ENCODE measurements around the gene HOXC5. TPM values are rescaled to one million over a fixed set of nuclear protein-coding genes. Genes with fewer than 3 reads are reported as not detected.

HOXC5 gene
- total and polyA plus RNA-seq, 2 donors (not counting 1 experiment from before 2014, with no cell fraction given): not detected

DNA sequence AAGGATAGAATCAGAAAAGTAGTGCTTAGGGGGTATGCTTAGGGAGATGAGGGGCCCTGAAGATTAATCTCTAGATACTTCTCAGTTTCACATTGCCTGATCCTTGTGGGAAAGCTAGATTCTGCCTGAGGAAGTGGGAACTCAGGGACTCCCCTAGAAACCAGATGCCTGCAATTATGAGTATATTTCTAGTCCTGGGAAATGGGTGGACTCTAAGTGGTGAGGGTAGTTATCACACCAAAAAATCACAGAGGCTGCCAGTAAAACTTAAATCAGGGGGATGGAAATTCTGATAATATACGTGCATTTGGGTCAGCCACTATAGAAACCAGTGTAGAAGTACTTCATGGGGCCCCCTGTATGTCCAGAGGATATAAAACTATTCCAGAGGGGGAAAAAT is 39.1 kb downstream of the HOXC5 start:
- intact Hi-C loops (cut with micrococcal nuclease): no loop called here
- ChIA-PET POLR2A (no interaction called here), CTCF (no interaction called here)
- Histone ChIP-seq H4K20me1 (ENCODE audit: control insufficient read depth, insufficient read depth, low read length, poor library complexity, severe bottlenecking) (no peaks in the 10 kb centered on the region), H3K27ac (ENCODE audit: low read length in 2 of 2) (no peak overlapping the region), H3K36me3 (replicated peaks in 1 of 2; ENCODE audit: control extremely low read depth in 1 of 2, control insufficient read depth in 1 of 2, extremely low read depth in 1 of 2, insufficient read depth in 2 of 2, low read length in 1 of 2) (no peaks in the 10 kb centered on the region), H2AFZ (ENCODE audit: insufficient read depth, low read depth, low read length, poor library complexity, severe bottlenecking) (no peak overlapping the region), H3K4me1 (ENCODE audit: control insufficient read depth in 2 of 2, insufficient read depth in 2 of 2, low read length in 2 of 2) (no peaks in the 10 kb centered on the region), H3K4me2 (replicated peaks; ENCODE audit: low read depth, low read length, poor library complexity, severe bottlenecking) (no peak overlapping the region), H3K79me2 (ENCODE audit: control insufficient read depth, insufficient read depth, low read length) (no peaks in the 10 kb centered on the region), H3K27me3 (replicated peaks in 1 of 4; ENCODE audit: control extremely low read depth in 1 of 4, control insufficient read depth in 3 of 4, insufficient read depth in 4 of 4, low read length in 3 of 4) (peaks cover 0 to 22% (median 15%) of the 10 kb centered on the region in 4 experiments), H3K4me3 (ENCODE audit: control extremely low read depth in 1 of 5, extremely low read depth in 1 of 5, insufficient read depth in 1 of 5, low read depth in 2 of 5, low read length in 4 of 5) (no peak overlapping the region), H3K9ac (ENCODE audit: low read length) (no peak overlapping the region), H3K9me3 (ENCODE audit: control extremely low read depth in 1 of 3, control insufficient read depth in 2 of 3, insufficient read depth in 1 of 3, low read length in 2 of 3) (no peaks in the 10 kb centered on the region)
- no peak for DNase-seq
- Mint-ChIP-seq H3K4me3 (no peak overlapping the region), H3K9me3 (ENCODE audit: insufficient read depth) (no peaks in the 10 kb centered on the region), H3K27me3 (peaks cover 46% of the 10 kb centered on the region), H3K27ac (no peak overlapping the region), H3K4me1 (no peaks in the 10 kb centered on the region)
- WGBS (ENCODE audit: insufficient coverage): no CpG with 5 or more reads among the region's 1 CpG
- no peak for ATAC-seq (ENCODE audit: low read depth)
- TF ChIP-seq, protein P1, sequence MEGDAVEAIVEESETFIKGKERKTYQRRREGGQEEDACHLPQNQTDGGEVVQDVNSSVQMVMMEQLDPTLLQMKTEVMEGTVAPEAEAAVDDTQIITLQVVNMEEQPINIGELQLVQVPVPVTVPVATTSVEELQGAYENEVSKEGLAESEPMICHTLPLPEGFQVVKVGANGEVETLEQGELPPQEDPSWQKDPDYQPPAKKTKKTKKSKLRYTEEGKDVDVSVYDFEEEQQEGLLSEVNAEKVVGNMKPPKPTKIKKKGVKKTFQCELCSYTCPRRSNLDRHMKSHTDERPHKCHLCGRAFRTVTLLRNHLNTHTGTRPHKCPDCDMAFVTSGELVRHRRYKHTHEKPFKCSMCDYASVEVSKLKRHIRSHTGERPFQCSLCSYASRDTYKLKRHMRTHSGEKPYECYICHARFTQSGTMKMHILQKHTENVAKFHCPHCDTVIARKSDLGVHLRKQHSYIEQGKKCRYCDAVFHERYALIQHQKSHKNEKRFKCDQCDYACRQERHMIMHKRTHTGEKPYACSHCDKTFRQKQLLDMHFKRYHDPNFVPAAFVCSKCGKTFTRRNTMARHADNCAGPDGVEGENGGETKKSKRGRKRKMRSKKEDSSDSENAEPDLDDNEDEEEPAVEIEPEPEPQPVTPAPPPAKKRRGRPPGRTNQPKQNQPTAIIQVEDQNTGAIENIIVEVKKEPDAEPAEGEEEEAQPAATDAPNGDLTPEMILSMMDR (IDR thresholded peaks at IDR 0.05): no peak
- no peak for TF ChIP-seq EZH2 (IDR thresholded peaks at IDR 0.05; ENCODE audit: borderline replicate concordance, insufficient read depth, low read depth, low read length, poor library complexity, severe bottlenecking)

DNA sequence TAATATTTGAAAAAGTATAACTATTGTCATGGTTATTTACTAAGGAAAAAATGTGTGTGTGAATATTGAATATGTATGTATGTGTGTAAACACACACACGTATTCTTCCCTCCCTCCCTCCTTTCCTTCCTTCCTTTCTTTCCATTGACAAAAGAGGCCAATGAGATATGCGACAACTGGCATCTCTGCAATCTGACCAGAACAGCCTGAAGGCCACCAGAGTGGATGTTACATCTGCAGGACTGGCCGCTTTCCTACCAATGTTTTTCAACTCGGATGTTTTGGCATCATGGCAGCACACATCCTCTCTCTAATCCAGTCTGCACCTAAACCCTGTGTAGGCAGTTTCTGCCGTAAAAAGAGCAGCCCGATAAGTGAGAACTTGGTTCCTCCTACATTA is 41.5 kb downstream of the HOXC5 start:
- Histone ChIP-seq H2AFZ (ENCODE audit: insufficient read depth, low read depth, low read length, poor library complexity, severe bottlenecking) (no peak overlapping the region), H3K36me3 (replicated peaks in 1 of 2; ENCODE audit: control extremely low read depth in 1 of 2, control insufficient read depth in 1 of 2, extremely low read depth in 1 of 2, insufficient read depth in 2 of 2, low read length in 1 of 2) (no peaks in the 10 kb centered on the region), H3K9me3 (ENCODE audit: control extremely low read depth in 1 of 3, control insufficient read depth in 2 of 3, insufficient read depth in 1 of 3, low read length in 2 of 3) (no peaks in the 10 kb centered on the region), H3K4me3 (ENCODE audit: control extremely low read depth in 1 of 5, extremely low read depth in 1 of 5, insufficient read depth in 1 of 5, low read depth in 2 of 5, low read length in 4 of 5) (no peak overlapping the region), H3K4me2 (replicated peaks; ENCODE audit: low read depth, low read length, poor library complexity, severe bottlenecking) (no peak overlapping the region), H3K79me2 (ENCODE audit: control insufficient read depth, insufficient read depth, low read length) (no peaks in the 10 kb centered on the region), H3K9ac (ENCODE audit: low read length) (no peak overlapping the region), H4K20me1 (ENCODE audit: control insufficient read depth, insufficient read depth, low read length, poor library complexity, severe bottlenecking) (no peaks in the 10 kb centered on the region), H3K4me1 (ENCODE audit: control insufficient read depth in 2 of 2, insufficient read depth in 2 of 2, low read length in 2 of 2) (no peaks in the 10 kb centered on the region), H3K27me3 (replicated peaks in 1 of 4; ENCODE audit: control extremely low read depth in 1 of 4, control insufficient read depth in 3 of 4, insufficient read depth in 4 of 4, low read length in 3 of 4) (peaks cover 0 to 22% (median 15%) of the 10 kb centered on the region in 4 experiments), H3K27ac (ENCODE audit: low read length in 2 of 2) (no peak overlapping the region)
- ChIA-PET POLR2A (no interaction called here), CTCF (no interaction called here)
- no peak for DNase-seq
- Mint-ChIP-seq H3K27me3 (peaks cover 34% of the 10 kb centered on the region), H3K4me1 (no peaks in the 10 kb centered on the region), H3K9me3 (ENCODE audit: insufficient read depth) (no peaks in the 10 kb centered on the region), H3K27ac (no peak overlapping the region), H3K4me3 (no peak overlapping the region)
- intact Hi-C loops (cut with micrococcal nuclease): no loop called here
- TF ChIP-seq EZH2 (IDR thresholded peaks at IDR 0.05; ENCODE audit: borderline replicate concordance, insufficient read depth, low read depth, low read length, poor library complexity, severe bottlenecking): no peak
- TF ChIP-seq, protein P1 (IDR thresholded peaks at IDR 0.05): no peak
- WGBS (ENCODE audit: insufficient coverage): 96% methylated on average over 3 of the region's 6 CpGs
- ATAC-seq (ENCODE audit: low read depth): no peak
